Measurements from ENCODE around the gene EDNRA.

- TF ChIP-seq POLR2AphosphoS5 (IDR thresholded peaks at IDR 0.05) (peak; percentile 28), POLR2A (IDR thresholded peaks at IDR 0.05) (no peak), EP300 (IDR thresholded peaks at IDR 0.05) (no peak)
- TF ChIP-seq, protein P1, sequence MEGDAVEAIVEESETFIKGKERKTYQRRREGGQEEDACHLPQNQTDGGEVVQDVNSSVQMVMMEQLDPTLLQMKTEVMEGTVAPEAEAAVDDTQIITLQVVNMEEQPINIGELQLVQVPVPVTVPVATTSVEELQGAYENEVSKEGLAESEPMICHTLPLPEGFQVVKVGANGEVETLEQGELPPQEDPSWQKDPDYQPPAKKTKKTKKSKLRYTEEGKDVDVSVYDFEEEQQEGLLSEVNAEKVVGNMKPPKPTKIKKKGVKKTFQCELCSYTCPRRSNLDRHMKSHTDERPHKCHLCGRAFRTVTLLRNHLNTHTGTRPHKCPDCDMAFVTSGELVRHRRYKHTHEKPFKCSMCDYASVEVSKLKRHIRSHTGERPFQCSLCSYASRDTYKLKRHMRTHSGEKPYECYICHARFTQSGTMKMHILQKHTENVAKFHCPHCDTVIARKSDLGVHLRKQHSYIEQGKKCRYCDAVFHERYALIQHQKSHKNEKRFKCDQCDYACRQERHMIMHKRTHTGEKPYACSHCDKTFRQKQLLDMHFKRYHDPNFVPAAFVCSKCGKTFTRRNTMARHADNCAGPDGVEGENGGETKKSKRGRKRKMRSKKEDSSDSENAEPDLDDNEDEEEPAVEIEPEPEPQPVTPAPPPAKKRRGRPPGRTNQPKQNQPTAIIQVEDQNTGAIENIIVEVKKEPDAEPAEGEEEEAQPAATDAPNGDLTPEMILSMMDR (IDR thresholded peaks at IDR 0.05) = no peak
Measured at GRCh38 chr4:147492761-147493160, 11.9 kb downstream of the EDNRA start.
